CD14-positive monocyte (primary cell): ENCODE measurements around the gene CELSR1. TPM values are rescaled to one million over a fixed set of nuclear protein-coding genes. Genes with fewer than 3 reads are reported as not detected.

Experiments
- DNase-seq, 3 donors: peaks; one replicate each; pipeline ENCODE4 v3.0.0-alpha.2; 2011 to 2022
- H2AFZ ChIP-seq: 2 replicates; pipeline ENCODE4 v1.6.0; 2012; ENCODE audit warnings: mild to moderate bottlenecking, low read depth, low read length, inconsistent platforms; ENCODE audit not compliant: insufficient read depth, poor library complexity, severe bottlenecking
- H3K27ac ChIP-seq, 2 donors: 1 replicate in 1 of 2; 2 replicates in 1 of 2; pipeline ENCODE4 v1.5.1; 2012 to 2013; ENCODE audit warnings: low read length in 2 of 2, control low read depth in 1 of 2, inconsistent platforms in 1 of 2, low read depth in 1 of 2, mild to moderate bottlenecking in 1 of 2
- H3K27me3 ChIP-seq, 2 donors: one replicate each; pipeline versions ENCODE4 v1.6.0 to v1.6.1; 2011 to 2013; ENCODE audit warnings: low read length in 2 of 2; ENCODE audit not compliant: control insufficient read depth in 2 of 2, insufficient read depth in 2 of 2
- H3K36me3 ChIP-seq, 2 donors: replicated peaks in 1 of 2; 1 replicate in 1 of 2; 2 replicates in 1 of 2; pipeline versions ENCODE4 v1.5.1 to v1.6.1; 2012 to 2013; ENCODE audit warnings: low read length in 2 of 2, control low read depth in 1 of 2, inconsistent platforms in 1 of 2, mild to moderate bottlenecking in 1 of 2; ENCODE audit not compliant: insufficient read depth in 2 of 2, control insufficient read depth in 1 of 2
- H3K4me1 ChIP-seq, 2 donors: 1 replicate in 1 of 2; 2 replicates in 1 of 2; pipeline versions ENCODE4 v1.5.1 to v1.6.1; 2012 to 2013; ENCODE audit warnings: low read length in 2 of 2, control low read depth in 1 of 2, inconsistent platforms in 1 of 2, mild to moderate bottlenecking in 1 of 2, moderate library complexity in 1 of 2; ENCODE audit not compliant: insufficient read depth in 2 of 2, control insufficient read depth in 1 of 2
- H3K4me2 ChIP-seq: replicated peaks from 2 replicates; pipeline ENCODE3; 2012; ENCODE audit warnings: low read length, moderate library complexity, mild to moderate bottlenecking; ENCODE audit not compliant: poor library complexity, severe bottlenecking; ENCODE audit errors: extremely low read depth
- H3K4me3 ChIP-seq, 3 experiments: fragments of 200-600 bp in 1 of 3; sonication (generic) in 1 of 3; replicated peaks in 1 of 3; 1 replicate in 2 of 3; 2 replicates in 1 of 3; pipeline ENCODE4 v1.5.1; 2011 to 2013; ENCODE audit warnings: low read length in 3 of 3, mild to moderate bottlenecking in 3 of 3, control low read depth in 2 of 3, low read depth in 2 of 3, inconsistent platforms in 1 of 3, moderate library complexity in 1 of 3
- H3K79me2 ChIP-seq: 2 replicates; pipeline ENCODE4 v1.6.0; 2012; ENCODE audit warnings: mild to moderate bottlenecking, control low read depth, inconsistent platforms, low read length, moderate library complexity; ENCODE audit not compliant: insufficient read depth
- H3K9ac ChIP-seq: 2 replicates; pipeline ENCODE4 v1.6.0; 2017; ENCODE audit warnings: low read length, mild to moderate bottlenecking; ENCODE audit not compliant: insufficient read depth, poor library complexity, severe bottlenecking
- H3K9me3 ChIP-seq, 2 donors: replicated peaks in 1 of 2; 1 replicate in 1 of 2; 2 replicates in 1 of 2; pipeline versions ENCODE4 v1.5.1 to v1.6.1; 2012 to 2013; ENCODE audit warnings: low read length in 2 of 2, control low read depth in 1 of 2; ENCODE audit not compliant: control insufficient read depth in 1 of 2, insufficient read depth in 1 of 2
- H4K20me1 ChIP-seq: 2 replicates; pipeline ENCODE4 v1.6.0; 2012; ENCODE audit warnings: mild to moderate bottlenecking, low read length, control low read depth, moderate library complexity; ENCODE audit not compliant: insufficient read depth
- H3K27ac Mint-ChIP-seq, 7 donors: one replicate each; pipeline ENCODE4 v1.8.0; 2020; ENCODE audit warnings: mild to moderate bottlenecking in 7 of 7, mixed read lengths in 7 of 7, moderate library complexity in 6 of 7, inconsistent platforms in 2 of 7
- H3K27me3 Mint-ChIP-seq, 3 donors: one replicate each; pipeline ENCODE4 v1.8.0; 2021 to 2022; ENCODE audit warnings: low read depth in 3 of 3, mild to moderate bottlenecking in 3 of 3, mixed read lengths in 3 of 3, moderate library complexity in 3 of 3, inconsistent platforms in 1 of 3
- H3K36me3 Mint-ChIP-seq, 2 donors: one replicate each; pipeline ENCODE4 v1.8.0; 2020; ENCODE audit warnings: mixed read lengths in 2 of 2, inconsistent platforms in 1 of 2, mild to moderate bottlenecking in 1 of 2
- H3K4me1 Mint-ChIP-seq: one replicate; pipeline ENCODE4 v1.8.0; 2020; ENCODE audit warnings: mild to moderate bottlenecking, mixed read lengths
- H3K4me3 Mint-ChIP-seq, 2 donors: one replicate each; pipeline ENCODE4 v1.8.0; 2020; ENCODE audit warnings: mild to moderate bottlenecking in 2 of 2, mixed read lengths in 2 of 2, moderate library complexity in 1 of 2
- H3K9me3 Mint-ChIP-seq, 7 donors: one replicate each; pipeline ENCODE4 v1.8.0; 2020 to 2022; ENCODE audit warnings: mixed read lengths in 7 of 7, mild to moderate bottlenecking in 6 of 7, moderate library complexity in 6 of 7, inconsistent platforms in 2 of 7
- CTCF ChIP-seq: fragments of 200-600 bp; IDR thresholded peaks from one replicate; pipeline ENCODE4 v1.8.0; 2022; ENCODE audit warnings: antibody characterized with exemption, mild to moderate bottlenecking
- WGBS: methylation state at CpG from one replicate; pipeline ENCODE4 v1.1.5; 2013; ENCODE audit warnings: missing lambda C conversion rate; ENCODE audit not compliant: insufficient coverage; 5-methylcytosine and 5-hydroxymethylcytosine counted together
- intact Hi-C, 2 donors: fragments of 100-400 bp; cut with micrococcal nuclease; formaldehyde crosslinking; loops; one replicate each; pipeline versions ENCODE4 v1.15.0 to v1.15.1; 2023
- polyA plus RNA-seq, 3 donors: library from polyadenylated mRNA; depleted of rRNA in 1 of 3; unstranded in 2 of 3; stranded (reverse) in 1 of 3; fragments of 300-500 nt in 2 of 3; fragments of >200 nt in 1 of 3; fragmentation: Illumina TruSeq in 2 of 3; gene quantifications; 1 replicate in 2 of 3; 2 replicates in 1 of 3; pipeline ENCODE4 v1.2.3, GENCODE V29; 2012 to 2021

CELSR1 gene
- polyA plus RNA-seq, 3 donors: 0.16 TPM; not detected in 2

DNA sequence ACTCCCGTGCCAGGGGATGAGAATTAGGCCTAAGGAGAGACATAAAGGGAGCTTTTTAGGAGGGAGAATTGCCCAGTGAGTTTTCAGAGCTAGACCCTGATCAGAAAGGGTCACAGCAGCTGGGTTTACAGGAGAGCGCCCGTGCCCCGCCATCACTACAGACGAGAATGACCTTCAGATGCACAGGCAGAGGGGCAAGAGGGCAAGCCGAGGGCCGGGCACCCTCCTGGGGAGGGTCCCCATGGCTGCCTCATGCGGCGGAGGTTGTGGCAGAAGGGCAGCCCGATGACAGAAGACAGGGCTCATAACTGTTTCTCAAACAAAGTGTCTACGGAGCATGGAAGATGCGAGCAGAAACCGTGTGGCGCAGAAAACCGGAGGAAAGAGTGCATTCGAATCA is 129.7 kb downstream of the CELSR1 start:
- H3K4me3 Mint-ChIP-seq: no peak overlapping the region
- H3K36me3 Mint-ChIP-seq: no peaks in the 10 kb centered on the region
- no peak overlapping the region for H3K9ac ChIP-seq
- no peak overlapping the region for H3K27ac Mint-ChIP-seq
- H4K20me1 ChIP-seq: no peaks in the 10 kb centered on the region
- no peak overlapping the region for H3K4me3 ChIP-seq
- H2AFZ ChIP-seq: no peak overlapping the region
- no peaks in the 10 kb centered on the region for H3K36me3 ChIP-seq
- no peak for DNase-seq
- no peaks in the 10 kb centered on the region for H3K79me2 ChIP-seq
- H3K9me3 Mint-ChIP-seq: no peaks in the 10 kb centered on the region
- H3K27me3 ChIP-seq: no peaks in the 10 kb centered on the region
- H3K4me1 ChIP-seq: no peaks in the 10 kb centered on the region
- no peaks in the 10 kb centered on the region for H3K27me3 Mint-ChIP-seq
- no peak overlapping the region for H3K27ac ChIP-seq
- no peaks in the 10 kb centered on the region for H3K9me3 ChIP-seq
- H3K4me1 Mint-ChIP-seq: no peaks in the 10 kb centered on the region
- intact Hi-C loops: no loop called here
- WGBS: 92% methylated on average over 14 of the region's 16 CpGs
- H3K4me2 ChIP-seq: no peak overlapping the region
- no peak for TF ChIP-seq CTCF

GRCh38 chr22:46406791-46407190 is 130.6 kb downstream of the CELSR1 start:
- no peak overlapping the region for H3K4me2 ChIP-seq
- Mint-ChIP-seq H3K27me3 (peaks cover 0 to 4% (median 0%) of the 10 kb centered on the region in 3 donors), H3K4me3 (no peak overlapping the region), H3K9me3 (no peaks in the 10 kb centered on the region), H3K4me1 (no peaks in the 10 kb centered on the region), H3K36me3 (no peaks in the 10 kb centered on the region), H3K27ac (no peak overlapping the region)
- no peak overlapping the region for H3K27ac ChIP-seq
- H3K4me1 ChIP-seq: no peaks in the 10 kb centered on the region
- H2AFZ ChIP-seq: no peak overlapping the region
- no peaks in the 10 kb centered on the region for H3K36me3 ChIP-seq
- TF ChIP-seq CTCF: no peak
- no peak for DNase-seq
- intact Hi-C loops: no loop called here
- no peak overlapping the region for H3K9ac ChIP-seq
- no peaks in the 10 kb centered on the region for H3K9me3 ChIP-seq
- H4K20me1 ChIP-seq: no peaks in the 10 kb centered on the region
- 94% methylated on average over 12 of the region's 15 CpGs for WGBS
- H3K4me3 ChIP-seq: no peak overlapping the region
- no peaks in the 10 kb centered on the region for H3K27me3 ChIP-seq
- no peaks in the 10 kb centered on the region for H3K79me2 ChIP-seq
